ENCODE data around the gene RALB.

Gene RALB

DNA sequence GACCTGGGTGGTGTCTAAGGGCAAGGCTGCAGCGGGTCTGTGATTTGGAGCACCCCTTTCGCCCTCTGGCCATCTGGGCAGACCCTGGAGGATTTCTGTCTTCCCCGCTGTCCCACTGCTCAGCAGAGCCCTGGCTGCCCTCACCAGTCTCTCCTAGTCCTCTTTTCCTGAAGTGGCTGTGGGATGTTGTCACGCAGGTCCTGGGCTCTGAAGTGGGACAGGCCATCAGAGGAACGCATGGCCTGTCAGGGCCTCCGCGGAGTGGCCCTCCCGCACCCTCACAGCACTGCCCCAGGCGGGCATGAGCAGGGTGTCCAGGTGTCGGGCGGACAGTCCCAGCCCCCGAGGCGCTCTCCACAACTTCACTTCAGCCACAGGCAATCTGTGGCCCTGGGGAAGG is 28.4 kb upstream of the RALB start:
- ChIA-PET POLR2A (no interaction called here), CTCF (interaction anchor here (1.8 to 3.8 kb wide), 2 partner anchors 8 to 48 kb away, joined by 6 to 19 read pairs; no protein-coding TSS in a partner anchor)
- DNase-seq (ENCODE audit: extremely low spot score), result no peak
- TF ChIP-seq, protein P1, sequence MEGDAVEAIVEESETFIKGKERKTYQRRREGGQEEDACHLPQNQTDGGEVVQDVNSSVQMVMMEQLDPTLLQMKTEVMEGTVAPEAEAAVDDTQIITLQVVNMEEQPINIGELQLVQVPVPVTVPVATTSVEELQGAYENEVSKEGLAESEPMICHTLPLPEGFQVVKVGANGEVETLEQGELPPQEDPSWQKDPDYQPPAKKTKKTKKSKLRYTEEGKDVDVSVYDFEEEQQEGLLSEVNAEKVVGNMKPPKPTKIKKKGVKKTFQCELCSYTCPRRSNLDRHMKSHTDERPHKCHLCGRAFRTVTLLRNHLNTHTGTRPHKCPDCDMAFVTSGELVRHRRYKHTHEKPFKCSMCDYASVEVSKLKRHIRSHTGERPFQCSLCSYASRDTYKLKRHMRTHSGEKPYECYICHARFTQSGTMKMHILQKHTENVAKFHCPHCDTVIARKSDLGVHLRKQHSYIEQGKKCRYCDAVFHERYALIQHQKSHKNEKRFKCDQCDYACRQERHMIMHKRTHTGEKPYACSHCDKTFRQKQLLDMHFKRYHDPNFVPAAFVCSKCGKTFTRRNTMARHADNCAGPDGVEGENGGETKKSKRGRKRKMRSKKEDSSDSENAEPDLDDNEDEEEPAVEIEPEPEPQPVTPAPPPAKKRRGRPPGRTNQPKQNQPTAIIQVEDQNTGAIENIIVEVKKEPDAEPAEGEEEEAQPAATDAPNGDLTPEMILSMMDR (IDR thresholded peaks at IDR 0.05; ENCODE audit: control extremely low read depth, extremely low read depth, low read depth, missing control alignments), result no peak

DNA sequence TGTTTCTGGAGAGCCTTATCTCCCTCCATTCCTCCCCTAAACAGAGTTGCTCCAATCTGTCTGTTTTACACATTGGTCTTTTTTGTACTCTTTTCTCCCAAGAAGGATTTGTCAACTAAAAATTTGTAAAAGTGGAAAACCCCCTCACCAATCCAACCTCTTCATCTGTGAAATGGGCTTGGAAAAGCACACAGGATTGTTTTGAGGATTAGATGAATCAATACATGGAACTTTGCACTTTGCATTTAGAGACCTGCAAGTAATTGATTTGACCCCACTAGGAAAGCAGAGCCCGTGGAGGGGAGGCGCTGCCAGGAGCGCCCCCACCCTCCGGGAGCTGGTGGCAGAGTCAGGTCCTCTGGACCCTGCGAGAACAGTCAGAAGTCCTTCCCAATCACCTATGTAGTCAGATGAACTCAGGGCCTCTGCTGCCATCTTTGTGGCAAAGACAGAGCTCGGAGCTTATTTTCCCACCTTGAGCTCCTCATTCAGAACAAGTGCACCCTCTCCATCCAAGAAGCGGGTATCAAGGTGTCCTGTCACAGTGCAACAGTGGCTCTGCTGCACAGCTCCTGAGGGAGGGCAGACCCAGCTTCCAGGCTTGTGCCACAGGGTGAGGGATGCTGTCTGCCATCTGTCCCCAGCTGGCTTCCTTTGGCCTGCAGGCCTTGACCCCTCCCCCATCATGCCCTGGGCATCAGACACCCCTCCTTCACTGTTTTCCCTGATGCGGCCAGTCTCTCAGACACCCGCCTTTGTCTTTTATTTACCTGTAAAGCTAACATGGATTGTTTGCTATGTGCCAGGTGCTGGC is 27.7 kb upstream of the RALB start:
- ChIA-PET POLR2A (no interaction called here), CTCF (interaction anchor here (1.2 to 1.8 kb wide), 3 partner anchors 27 to 472 kb away, joined by 3 to 6 read pairs (median 4); partner anchors contain the start of gene RALB)
- no peak for DNase-seq (ENCODE audit: extremely low spot score)
- TF ChIP-seq, protein P1 (IDR thresholded peaks at IDR 0.05; ENCODE audit: control extremely low read depth, extremely low read depth, low read depth, missing control alignments), result no peak

DNA sequence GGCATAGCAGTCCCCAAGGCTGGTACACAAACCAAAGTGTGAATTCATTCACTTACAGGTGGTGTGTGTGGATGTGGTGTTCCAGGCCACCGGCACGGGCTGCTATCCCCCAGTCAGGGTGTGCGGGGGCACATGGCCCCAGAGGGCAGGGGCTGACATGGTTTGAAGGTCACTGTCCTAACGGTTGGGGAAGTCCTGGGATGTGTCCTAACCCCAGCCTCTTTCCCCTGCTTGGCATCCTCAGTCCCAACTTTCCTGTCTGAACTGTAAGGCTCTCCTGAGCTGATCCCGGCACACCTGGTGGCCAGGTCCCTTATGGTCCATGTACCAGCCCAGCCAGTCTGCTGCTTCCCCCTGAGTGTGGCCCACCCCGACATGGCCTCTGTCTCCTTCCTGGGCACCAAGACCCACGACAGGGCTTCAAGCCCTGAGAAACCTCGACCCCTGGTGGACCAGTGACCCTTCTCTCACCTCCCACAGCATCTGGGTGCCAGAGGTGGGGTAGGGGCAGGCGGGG is 27.0 kb upstream of the RALB start:
- ChIA-PET POLR2A (no interaction called here), CTCF (interaction anchor here (0.6 to 1.8 kb wide), 4 partner anchors 26 to 472 kb away, joined by 3 to 6 read pairs (median 4); partner anchors contain the start of gene RALB)
- TF ChIP-seq, protein P1 (IDR thresholded peaks at IDR 0.05; ENCODE audit: control extremely low read depth, extremely low read depth, low read depth, missing control alignments), result no peak
- no peak for DNase-seq (ENCODE audit: extremely low spot score)

DNA sequence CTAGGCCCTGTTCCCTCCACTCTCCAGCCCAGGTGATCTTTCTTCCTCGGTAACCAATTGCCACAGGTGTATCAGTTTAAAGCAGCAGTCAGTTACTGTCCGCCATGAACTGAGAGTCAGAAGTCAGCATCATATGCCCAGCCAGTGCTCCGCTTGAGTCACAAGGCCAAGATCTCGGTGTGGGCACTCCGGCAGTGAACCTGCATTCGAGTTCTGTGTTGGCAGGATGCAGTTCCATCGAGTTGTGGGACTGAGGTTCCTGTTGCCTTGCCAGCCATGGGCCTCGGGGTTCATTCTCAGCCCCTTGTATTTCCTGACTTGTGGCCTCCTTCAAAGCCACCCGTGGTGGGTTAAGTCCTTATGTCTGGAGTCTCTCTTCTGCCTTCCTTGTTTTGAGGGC is 26.3 kb upstream of the RALB start:
- ChIA-PET POLR2A (no interaction called here), CTCF (interaction anchor here (1.4 to 1.8 kb wide), 2 partner anchors 26 to 48 kb away, joined by 3 to 6 read pairs; partner anchors contain the start of gene RALB)
- DNase-seq (ENCODE audit: extremely low spot score), result no peak
- TF ChIP-seq, protein P1 (IDR thresholded peaks at IDR 0.05; ENCODE audit: control extremely low read depth, extremely low read depth, low read depth, missing control alignments), result no peak

DNA sequence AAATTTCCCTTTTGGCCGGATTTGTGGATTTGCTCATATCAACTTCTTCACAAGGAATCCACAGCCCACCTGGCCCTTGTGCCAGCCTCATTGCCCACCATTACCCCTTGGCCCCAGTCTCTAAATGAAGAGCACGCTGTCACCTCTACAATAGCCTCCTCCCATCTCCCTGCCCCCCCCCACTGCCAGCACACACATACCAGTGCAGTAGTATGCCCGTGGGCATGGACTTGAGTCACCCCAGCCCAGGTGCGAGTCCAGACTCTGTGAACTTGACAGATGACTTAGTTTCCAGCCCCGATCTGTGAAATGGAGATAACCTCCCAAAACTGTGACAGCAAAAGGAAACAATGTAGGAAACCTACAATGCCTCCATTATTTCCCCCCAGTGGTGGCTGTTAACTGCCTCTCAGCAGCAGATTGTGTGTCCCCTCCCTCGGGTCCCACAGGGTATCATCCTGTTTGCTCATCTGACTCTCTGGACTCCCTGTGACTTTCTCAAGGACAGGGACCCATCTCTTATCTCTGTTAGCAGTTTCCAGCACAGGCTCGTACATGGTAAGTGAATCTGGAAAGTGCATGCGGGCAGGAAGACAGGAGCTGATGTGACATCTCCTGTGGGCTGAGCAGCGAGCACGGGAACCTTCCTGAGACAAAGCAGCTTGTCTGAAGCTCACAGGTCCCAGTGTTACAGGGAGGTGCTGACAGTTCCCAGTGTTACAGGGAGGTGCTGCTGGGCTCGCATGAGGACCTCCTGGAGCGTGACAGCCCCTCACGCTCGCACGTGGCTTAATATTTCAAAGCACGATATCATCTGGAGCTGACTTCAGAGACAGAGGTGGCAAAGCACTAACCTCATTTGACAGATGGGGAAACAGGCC is 25.3 kb upstream of the RALB start:
- TF ChIP-seq, protein P1 (IDR thresholded peaks at IDR 0.05; ENCODE audit: control extremely low read depth, extremely low read depth, low read depth, missing control alignments), result no peak
- POLR2A ChIA-PET, result no interaction called here

DNA sequence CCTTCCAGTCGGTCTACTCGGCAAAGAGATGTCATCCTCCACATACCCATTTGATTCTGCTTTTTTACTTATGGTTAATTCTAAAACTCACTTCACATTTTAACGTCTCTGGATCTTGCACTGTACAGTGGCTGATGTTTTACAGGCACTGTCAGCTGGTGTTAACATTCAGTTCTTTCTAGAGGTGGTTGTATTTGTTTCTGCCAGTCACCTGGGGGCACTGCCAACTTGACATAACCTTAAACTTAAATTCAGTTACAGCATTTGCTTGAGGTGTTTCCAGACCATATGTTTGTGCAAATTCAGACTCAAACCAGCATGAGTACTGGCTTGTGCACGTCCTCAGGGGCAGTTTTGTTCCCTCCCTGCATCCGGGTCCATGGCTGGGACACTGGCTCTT is 24.1 kb upstream of the RALB start:
- DNase-seq (ENCODE audit: extremely low spot score), result no peak

More for the DNA sequence above, 25.3 kb upstream of the RALB start:
- DNase-seq (ENCODE audit: extremely low spot score), result no peak
- CTCF ChIA-PET, result interaction anchor here (1.3 to 1.8 kb wide), 3 partner anchors 25 to 86 kb away, joined by 3 to 6 read pairs (median 6); partner anchors contain the start of gene RALB

More for the DNA sequence above, 24.1 kb upstream of the RALB start:
- ChIA-PET CTCF (interaction anchor here (1.3 to 1.4 kb wide), 2 partner anchors 53 to 85 kb away, joined by 3 to 6 read pairs; no protein-coding TSS in a partner anchor), POLR2A (no interaction called here)
- TF ChIP-seq, protein P1 (IDR thresholded peaks at IDR 0.05; ENCODE audit: control extremely low read depth, extremely low read depth, low read depth, missing control alignments), result no peak

Data from GM10248 (cell line).